ENCODE results near the gene TRIM15. TPM values are rescaled to one million over a fixed set of nuclear protein-coding genes. Genes with fewer than 3 reads are reported as not detected.
A peak's percentile ranks its signal among the peaks of the same experiment; 100 is the strongest.
"Not testable (repeated sequence)": the region's sequence is repeated elsewhere in the genome, so short reads cannot be mapped to it uniquely, and the experiment has no call there.

TRIM15 gene
- not detected for total RNA-seq (ENCODE audit: unreplicated experiment)
- long read RNA-seq: 0 reads

DNA sequence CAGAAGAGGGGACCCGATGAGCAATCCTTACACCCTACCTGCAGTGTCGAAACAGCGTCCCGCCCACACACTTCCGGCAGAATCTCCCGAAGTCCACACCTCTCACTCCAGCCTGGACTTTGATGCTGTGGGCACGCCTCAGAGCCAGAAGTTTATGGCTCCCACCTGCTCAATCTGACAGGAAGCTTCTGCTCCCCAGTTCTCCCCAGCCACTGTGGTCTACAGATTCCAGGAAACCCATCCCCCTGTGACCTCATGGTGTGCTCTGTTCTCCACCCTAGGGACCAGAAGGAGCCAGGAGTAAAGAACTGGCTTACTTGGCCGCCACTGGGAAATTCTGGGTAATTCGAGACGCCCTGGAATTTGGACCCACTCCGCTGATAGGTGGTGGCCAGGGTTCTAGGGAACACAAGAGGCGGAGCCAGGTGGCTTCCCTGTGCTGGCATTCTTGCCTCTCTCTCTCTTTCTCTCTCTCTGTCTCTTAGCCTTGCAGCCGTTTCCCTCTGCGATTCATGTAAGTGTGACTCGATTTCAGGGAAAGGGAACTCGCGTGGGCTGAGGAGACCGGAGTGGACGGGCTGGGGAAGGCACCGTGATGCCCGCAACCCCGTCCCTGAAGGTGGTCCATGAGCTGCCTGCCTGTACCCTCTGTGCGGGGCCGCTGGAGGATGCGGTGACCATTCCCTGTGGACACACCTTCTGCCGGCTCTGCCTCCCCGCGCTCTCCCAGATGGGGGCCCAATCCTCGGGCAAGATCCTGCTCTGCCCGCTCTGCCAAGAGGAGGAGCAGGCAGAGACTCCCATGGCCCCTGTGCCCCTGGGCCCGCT, at the start of gene TRIM15:
Gene TRIM15 (plus strand): TSS at position 457 of the 828 bp plus-strand sequence. CDS start 139 bp downstream, at position 596.
- Mint-ChIP-seq H3K4me1 (ENCODE audit: low read depth, unreplicated experiment) (no peaks in the 10 kb centered on the region), H3K27ac (ENCODE audit: unreplicated experiment) (no peak within 1 kb of the TSS), H3K27me3 (ENCODE audit: unreplicated experiment) (peaks cover 7% of the 10 kb centered on the region), H3K36me3 (ENCODE audit: unreplicated experiment) (peaks cover 6% of the 10 kb centered on the region), H3K9me3 (ENCODE audit: unreplicated experiment) (peaks cover 4% of the 10 kb centered on the region), H3K4me3 (ENCODE audit: unreplicated experiment) (no peak within 1 kb of the TSS)
- TF ChIP-seq, protein P1, sequence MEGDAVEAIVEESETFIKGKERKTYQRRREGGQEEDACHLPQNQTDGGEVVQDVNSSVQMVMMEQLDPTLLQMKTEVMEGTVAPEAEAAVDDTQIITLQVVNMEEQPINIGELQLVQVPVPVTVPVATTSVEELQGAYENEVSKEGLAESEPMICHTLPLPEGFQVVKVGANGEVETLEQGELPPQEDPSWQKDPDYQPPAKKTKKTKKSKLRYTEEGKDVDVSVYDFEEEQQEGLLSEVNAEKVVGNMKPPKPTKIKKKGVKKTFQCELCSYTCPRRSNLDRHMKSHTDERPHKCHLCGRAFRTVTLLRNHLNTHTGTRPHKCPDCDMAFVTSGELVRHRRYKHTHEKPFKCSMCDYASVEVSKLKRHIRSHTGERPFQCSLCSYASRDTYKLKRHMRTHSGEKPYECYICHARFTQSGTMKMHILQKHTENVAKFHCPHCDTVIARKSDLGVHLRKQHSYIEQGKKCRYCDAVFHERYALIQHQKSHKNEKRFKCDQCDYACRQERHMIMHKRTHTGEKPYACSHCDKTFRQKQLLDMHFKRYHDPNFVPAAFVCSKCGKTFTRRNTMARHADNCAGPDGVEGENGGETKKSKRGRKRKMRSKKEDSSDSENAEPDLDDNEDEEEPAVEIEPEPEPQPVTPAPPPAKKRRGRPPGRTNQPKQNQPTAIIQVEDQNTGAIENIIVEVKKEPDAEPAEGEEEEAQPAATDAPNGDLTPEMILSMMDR (IDR thresholded peaks at IDR 0.05; ENCODE audit: partially characterized antibody, unreplicated experiment): no peak
- DNase-seq: no peak

DNA sequence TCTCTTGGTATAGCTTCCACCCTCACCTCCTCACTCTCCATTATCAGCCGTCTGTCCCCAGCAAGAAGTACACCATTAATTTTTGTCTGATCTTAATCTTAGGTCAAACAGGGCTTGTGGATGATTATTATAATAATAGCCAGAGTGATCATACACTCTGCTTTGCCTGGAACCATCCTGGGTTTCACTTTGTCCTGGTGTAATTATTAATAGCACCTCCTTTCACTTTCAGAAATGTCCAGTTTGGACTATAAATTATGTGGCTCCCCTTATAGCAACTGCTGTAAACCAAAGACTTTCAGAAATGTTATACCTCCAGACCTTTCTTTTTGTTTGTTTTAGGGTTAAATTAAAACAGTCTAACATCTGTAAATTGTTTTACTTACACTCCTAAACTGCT, 49.5 kb upstream of the TRIM15 start:
- TF ChIP-seq, protein P1 (IDR thresholded peaks at IDR 0.05; ENCODE audit: partially characterized antibody, unreplicated experiment): no peak
- Mint-ChIP-seq H3K4me3 (ENCODE audit: unreplicated experiment) (no peak overlapping the region), H3K9me3 (ENCODE audit: unreplicated experiment) (no peaks in the 10 kb centered on the region), H3K36me3 (ENCODE audit: unreplicated experiment) (no peaks in the 10 kb centered on the region), H3K27me3 (ENCODE audit: unreplicated experiment) (peaks cover 5% of the 10 kb centered on the region), H3K4me1 (ENCODE audit: low read depth, unreplicated experiment) (no peaks in the 10 kb centered on the region), H3K27ac (ENCODE audit: unreplicated experiment) (no peak overlapping the region)
- DNase-seq: no peak

DNA sequence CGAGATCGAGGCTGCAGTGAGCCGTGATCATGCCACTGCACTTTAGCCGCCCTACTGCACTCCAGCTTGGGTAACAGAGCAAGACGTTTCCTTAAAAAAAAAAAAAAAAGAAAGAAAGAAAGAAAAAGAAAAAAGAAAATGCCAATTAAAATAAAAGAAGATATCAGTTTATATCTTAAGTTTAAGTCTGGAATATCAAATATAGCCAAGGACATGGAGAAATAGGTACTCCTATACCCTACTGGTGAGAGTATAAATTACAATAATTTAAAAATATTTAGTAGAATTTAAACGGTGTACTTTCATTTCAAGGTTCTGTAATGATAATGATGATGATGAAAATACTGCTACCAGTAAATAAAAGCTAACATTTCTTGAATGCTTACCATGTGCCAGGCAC, 46.6 kb upstream of the TRIM15 start:
- DNase-seq: no peak
- H3K4me3 Mint-ChIP-seq (ENCODE audit: unreplicated experiment): no peak overlapping the region
- H3K27ac Mint-ChIP-seq (ENCODE audit: unreplicated experiment): no peak overlapping the region
- H3K27me3 Mint-ChIP-seq (ENCODE audit: unreplicated experiment): peaks cover 3% of the 10 kb centered on the region
- TF ChIP-seq, protein P1 (IDR thresholded peaks at IDR 0.05; ENCODE audit: partially characterized antibody, unreplicated experiment): peak; percentile 47
- H3K36me3 Mint-ChIP-seq (ENCODE audit: unreplicated experiment): no peaks in the 10 kb centered on the region
- no peaks in the 10 kb centered on the region for H3K9me3 Mint-ChIP-seq (ENCODE audit: unreplicated experiment)
- no peaks in the 10 kb centered on the region for H3K4me1 Mint-ChIP-seq (ENCODE audit: low read depth, unreplicated experiment)

DNA sequence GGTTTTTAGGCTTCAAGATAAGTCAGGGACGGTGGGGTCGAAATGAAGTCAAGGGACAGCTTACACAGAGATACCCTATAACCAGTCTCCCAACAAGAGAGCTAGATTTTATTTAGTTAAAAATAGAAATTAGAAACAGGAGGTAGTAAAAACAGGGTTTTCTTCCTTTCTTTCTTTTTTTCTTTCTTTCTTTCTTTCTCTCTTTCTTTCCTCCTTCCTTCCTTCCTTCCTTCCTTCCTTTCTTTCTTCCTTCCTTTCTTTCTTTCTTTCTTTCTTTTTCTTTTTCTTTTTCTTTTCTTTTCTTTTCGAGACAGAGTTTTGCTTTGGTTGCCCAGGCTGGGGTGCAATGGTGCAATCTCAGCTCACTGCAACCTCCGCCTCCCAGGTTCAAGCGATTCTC, 44.7 kb upstream of the TRIM15 start:
- H3K27ac Mint-ChIP-seq (ENCODE audit: unreplicated experiment); H3K9me3 Mint-ChIP-seq (ENCODE audit: unreplicated experiment); H3K36me3 Mint-ChIP-seq (ENCODE audit: unreplicated experiment); DNase-seq; H3K4me3 Mint-ChIP-seq (ENCODE audit: unreplicated experiment); H3K4me1 Mint-ChIP-seq (ENCODE audit: low read depth, unreplicated experiment); H3K27me3 Mint-ChIP-seq (ENCODE audit: unreplicated experiment): not testable (repeated sequence)

DNA sequence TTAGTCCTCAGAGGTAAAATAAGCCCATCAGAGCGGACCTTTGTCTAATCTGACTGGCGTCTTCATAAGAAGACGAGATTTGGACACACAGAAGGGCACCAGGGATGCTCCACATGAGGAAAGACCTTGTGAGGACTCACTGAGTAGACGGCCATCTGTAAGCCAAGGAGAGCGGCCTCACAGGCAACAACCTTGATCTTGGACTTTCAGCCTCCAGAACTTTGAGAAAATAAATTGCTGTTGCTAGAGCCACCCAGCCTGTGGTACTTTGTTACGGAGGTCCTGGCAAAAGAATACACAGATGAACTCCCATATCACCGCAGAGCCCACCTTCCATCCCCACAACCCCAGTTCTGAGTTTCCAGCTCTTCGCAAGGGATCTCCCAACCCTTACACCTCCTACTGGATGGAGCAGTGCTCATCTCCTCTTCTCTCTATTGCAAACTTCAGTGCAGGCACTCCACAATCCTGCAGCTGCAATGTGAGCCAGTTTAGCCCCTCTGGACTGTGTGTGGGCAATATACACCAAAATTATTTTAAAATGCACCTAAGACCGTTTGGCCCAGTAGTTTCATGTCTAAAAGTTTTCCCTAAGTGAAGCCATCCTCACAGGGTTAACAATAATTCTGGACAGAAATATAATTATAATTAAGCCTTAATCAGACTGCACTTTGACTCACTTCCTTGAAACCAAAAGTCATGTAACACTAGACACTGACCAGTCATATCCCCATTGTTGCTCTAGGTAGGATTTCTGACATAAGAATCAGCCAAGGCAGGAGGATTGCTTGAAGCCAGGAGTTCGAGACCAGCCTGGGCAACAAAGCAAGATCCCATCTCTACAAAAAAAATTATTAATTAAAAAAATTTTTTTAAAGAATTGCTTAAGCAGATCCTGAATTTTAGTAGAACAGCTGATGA, 41.6 kb upstream of the TRIM15 start:
- Mint-ChIP-seq H3K9me3 (ENCODE audit: unreplicated experiment) (no peaks in the 10 kb centered on the region), H3K27me3 (ENCODE audit: unreplicated experiment) (no peaks in the 10 kb centered on the region), H3K36me3 (ENCODE audit: unreplicated experiment) (no peaks in the 10 kb centered on the region), H3K27ac (ENCODE audit: unreplicated experiment) (no peak overlapping the region), H3K4me3 (ENCODE audit: unreplicated experiment) (no peak overlapping the region), H3K4me1 (ENCODE audit: low read depth, unreplicated experiment) (no peaks in the 10 kb centered on the region)
- TF ChIP-seq, protein P1 (IDR thresholded peaks at IDR 0.05; ENCODE audit: partially characterized antibody, unreplicated experiment): no peak
- no peak for DNase-seq
